Thyroid gland (tissue), 4 donors: ENCODE measurements around the gene DSCAM.

Experiments used
- CTCF ChIP-seq, 6 experiments: fragments of 200-600 bp in 3 of 6; fragments of 450-650 bp in 3 of 6; sonication (generic) in 3 of 6; IDR thresholded peaks; one replicate each; pipeline ENCODE4 v1.5.1; 2016 to 2019; ENCODE audit warnings: antibody characterized with exemption in 6 of 6, mild to moderate bottlenecking in 2 of 6, inconsistent platforms in 1 of 6, moderate library complexity in 1 of 6
- POLR2A ChIP-seq, 2 donors: fragments of 450-650 bp; IDR thresholded peaks; one replicate each; pipeline ENCODE4 v1.6.1; 2017; ENCODE audit warnings: antibody characterized with exemption in 2 of 2, mild to moderate bottlenecking in 2 of 2, moderate library complexity in 1 of 2

- no peak for TF ChIP-seq POLR2A (IDR thresholded peaks at IDR 0.05)
- peak in 3 of 6 experiments; percentile 25 to 40 (median 26) for TF ChIP-seq CTCF (IDR thresholded peaks at IDR 0.05)
Measured at GRCh38 chr21:40512590-40512989, 334.4 kb downstream of the DSCAM start.
